SH-SY5Y (cell line): Measurements from ENCODE around the gene FCN1.

Experiments
- GATA2 ChIP-seq: IDR thresholded peaks from 2 replicates; pipeline ENCODE4 v1.6.1; 2011; ENCODE audit warnings: mild to moderate bottlenecking, low read depth, low read length
- GATA3 ChIP-seq: IDR thresholded peaks from 2 replicates; pipeline ENCODE4 v1.6.1; 2011; ENCODE audit warnings: low read depth, mild to moderate bottlenecking, low read length, moderate library complexity

GRCh38 chr9:134951994-134952393 is 34.3 kb upstream of the FCN1 start:
- TF ChIP-seq GATA2 = no peak
- TF ChIP-seq GATA3 = no peak
